Measurements from ENCODE around the gene WDR82. TPM values are rescaled to one million over a fixed set of nuclear protein-coding genes. Genes with fewer than 3 reads are reported as not detected.

The WDR82 gene
- total RNA-seq, 1 experiment from 2014 or later, result 115 TPM

GRCh38 chr3:52311576-52312119 lies 33.2 kb upstream of the WDR82 start:
- in situ Hi-C loops (cut with HindIII; ENCODE audit: low sequenced_read_pairs), result no loop called here
- DNase-seq (ENCODE audit: low spot score), result peak; percentile 64

- in situ Hi-C loops (cut with HindIII; ENCODE audit: low sequenced_read_pairs), result no loop called here
- DNase-seq (ENCODE audit: low spot score), result peak; percentile 61
Measured at GRCh38 chr3:52310861-52311575, 32.6 kb upstream of the WDR82 start.

- in situ Hi-C loops (cut with HindIII; ENCODE audit: low sequenced_read_pairs), result no loop called here
- DNase-seq (ENCODE audit: low spot score), result no peak
Measured at GRCh38 chr3:52308308-52308707, 29.9 kb upstream of the WDR82 start.

GRCh38 chr3:52306978-52307377 lies 28.5 kb upstream of the WDR82 start:
- no peak for DNase-seq (ENCODE audit: low spot score)
- in situ Hi-C loops (cut with HindIII; ENCODE audit: low sequenced_read_pairs), result no loop called here

GRCh38 chr3:52305926-52306325 lies 27.5 kb upstream of the WDR82 start:
- in situ Hi-C loops (cut with HindIII; ENCODE audit: low sequenced_read_pairs), result no loop called here

GRCh38 chr3:52303811-52304210 lies 25.4 kb upstream of the WDR82 start:
- DNase-seq (ENCODE audit: low spot score), result no peak
- in situ Hi-C loops (cut with HindIII; ENCODE audit: low sequenced_read_pairs), result no loop called here

More at GRCh38 chr3:52305926-52306325, 27.5 kb upstream of the WDR82 start:
- DNase-seq (ENCODE audit: low spot score), result no peak

- DNase-seq (ENCODE audit: low spot score), result no peak
- in situ Hi-C loops (cut with HindIII; ENCODE audit: low sequenced_read_pairs), result no loop called here
Measured at GRCh38 chr3:52302426-52303145, 24.1 kb upstream of the WDR82 start.

GRCh38 chr3:52299879-52300611 lies 21.6 kb upstream of the WDR82 start:
- in situ Hi-C loops (cut with HindIII; ENCODE audit: low sequenced_read_pairs), result no loop called here
- peak; percentile 42 for DNase-seq (ENCODE audit: low spot score)

GRCh38 chr3:52299247-52299878 lies 20.9 kb upstream of the WDR82 start:
- no peak for DNase-seq (ENCODE audit: low spot score)
- in situ Hi-C loops (cut with HindIII; ENCODE audit: low sequenced_read_pairs), result no loop called here

- no peak for DNase-seq (ENCODE audit: low spot score)
- in situ Hi-C loops (cut with HindIII; ENCODE audit: low sequenced_read_pairs), result no loop called here
Measured at GRCh38 chr3:52298149-52299098, 20.0 kb upstream of the WDR82 start.

- no peak for DNase-seq (ENCODE audit: low spot score)
- in situ Hi-C loops (cut with HindIII; ENCODE audit: low sequenced_read_pairs), result no loop called here
Measured at GRCh38 chr3:52297242-52298148, 19.0 kb upstream of the WDR82 start.

- no peak for DNase-seq (ENCODE audit: low spot score)
- in situ Hi-C loops (cut with HindIII; ENCODE audit: low sequenced_read_pairs), result no loop called here
Measured at GRCh38 chr3:52295671-52296208, 17.3 kb upstream of the WDR82 start.

- in situ Hi-C loops (cut with HindIII; ENCODE audit: low sequenced_read_pairs), result no loop called here
- no peak for DNase-seq (ENCODE audit: low spot score)
Measured at GRCh38 chr3:52294320-52295150, 16.1 kb upstream of the WDR82 start.

- in situ Hi-C loops (cut with HindIII; ENCODE audit: low sequenced_read_pairs), result no loop called here
- DNase-seq (ENCODE audit: low spot score), result no peak
Measured at GRCh38 chr3:52293491-52294319, 15.3 kb upstream of the WDR82 start.

- DNase-seq (ENCODE audit: low spot score), result no peak
- in situ Hi-C loops (cut with HindIII; ENCODE audit: low sequenced_read_pairs), result no loop called here
Measured at GRCh38 chr3:52292247-52293065, 14.0 kb upstream of the WDR82 start.
